Mesodermal cell (in vitro differentiated cells): ENCODE results near the gene LRRC49.

Source experiments
- H3K27ac ChIP-seq: 2 replicates; pipeline ENCODE4 v1.7.0; 2013; ENCODE audit warnings: mild to moderate bottlenecking, low read depth, low read length, moderate library complexity; ENCODE audit not compliant: severe bottlenecking
- H3K36me3 ChIP-seq: 2 replicates; pipeline ENCODE4 v1.7.1; 2013; ENCODE audit warnings: mild to moderate bottlenecking, low read length, moderate library complexity; ENCODE audit not compliant: control insufficient read depth, insufficient read depth
- H3K4me1 ChIP-seq: one replicate; pipeline ENCODE4 v1.7.1; 2013; ENCODE audit warnings: mild to moderate bottlenecking, low read length; ENCODE audit not compliant: insufficient read depth, control insufficient read depth, poor library complexity, severe bottlenecking
- H3K4me3 ChIP-seq: 2 replicates; pipeline ENCODE4 v1.7.0; 2013; ENCODE audit warnings: low read length, control low read depth, mild to moderate bottlenecking; ENCODE audit not compliant: insufficient read depth, poor library complexity, severe bottlenecking; ENCODE audit errors: extremely low read depth
- H3K9me3 ChIP-seq: 2 replicates; pipeline ENCODE4 v1.7.1; 2013; ENCODE audit warnings: mild to moderate bottlenecking, low read length, moderate library complexity; ENCODE audit not compliant: control insufficient read depth
- WGBS, 2 experiments: methylation state at CpG; one replicate each; pipeline ENCODE4 v1.1.5; 2013; ENCODE audit warnings: missing lambda C conversion rate in 2 of 2; ENCODE audit not compliant: insufficient coverage in 2 of 2; 5-methylcytosine and 5-hydroxymethylcytosine counted together

The LRRC49 gene

GRCh38 chr15:71079208-71080044, 186.8 kb downstream of the LRRC49 start:
- Histone ChIP-seq H3K36me3 (no peaks in the 10 kb centered on the region), H3K4me1 (no peaks in the 10 kb centered on the region), H3K27ac (no peak overlapping the region), H3K4me3 (no peak overlapping the region), H3K9me3 (no peaks in the 10 kb centered on the region)
- WGBS, 2 experiments = 81 to 88% methylated on average over 3 to 4 of the region's 6 CpGs

- Histone ChIP-seq H3K9me3 (no peaks in the 10 kb centered on the region), H3K4me1 (no peaks in the 10 kb centered on the region), H3K4me3 (no peak overlapping the region), H3K27ac (no peak overlapping the region), H3K36me3 (no peaks in the 10 kb centered on the region)
- 95 to 96% methylated on average over 6 to 7 of the region's 7 CpGs for WGBS, 2 experiments
These were observed 187.5 kb downstream of the LRRC49 start for GRCh38 chr15:71080166-71080565.

- Histone ChIP-seq H3K27ac (no peak overlapping the region), H3K4me1 (no peaks in the 10 kb centered on the region), H3K9me3 (no peaks in the 10 kb centered on the region), H3K36me3 (no peaks in the 10 kb centered on the region), H3K4me3 (no peak overlapping the region)
- no CpG with 5 or more reads among the region's 1 CpG for WGBS, 2 experiments
These were observed 188.1 kb downstream of the LRRC49 start for GRCh38 chr15:71080705-71081104.

DNA sequence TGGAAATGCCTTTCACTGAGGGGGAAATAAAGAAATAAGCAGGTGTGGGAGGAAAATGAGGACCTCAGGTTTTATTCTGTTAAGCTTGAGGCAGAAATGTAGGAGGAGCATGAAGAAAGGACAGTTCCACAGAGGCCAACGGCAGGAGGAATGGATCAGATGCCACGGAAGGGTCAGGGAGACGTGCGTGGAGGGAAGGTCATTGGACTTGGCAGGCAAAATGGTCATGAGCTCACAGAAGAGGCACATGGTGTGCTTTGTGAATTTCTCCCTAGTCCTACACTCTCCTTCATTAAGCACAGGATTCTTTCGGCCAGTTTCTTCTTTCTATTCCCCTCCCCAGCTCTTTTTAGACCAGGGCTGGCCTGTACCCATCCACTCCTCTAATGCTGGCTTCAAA, 190.2 kb downstream of the LRRC49 start:
- Histone ChIP-seq H3K4me1 (no peaks in the 10 kb centered on the region), H3K4me3 (no peak overlapping the region), H3K27ac (no peak overlapping the region), H3K36me3 (no peaks in the 10 kb centered on the region), H3K9me3 (no peaks in the 10 kb centered on the region)
- WGBS, 2 experiments = 79 to 97% methylated on average over 2 to 5 of the region's 5 CpGs

GRCh38 chr15:71083349-71083748, 190.7 kb downstream of the LRRC49 start:
- Histone ChIP-seq H3K36me3 (no peaks in the 10 kb centered on the region), H3K9me3 (peaks cover 1% of the 10 kb centered on the region), H3K4me1 (no peaks in the 10 kb centered on the region), H3K4me3 (no peak overlapping the region), H3K27ac (no peak overlapping the region)
- WGBS, 2 experiments = 60 to 91% methylated on average over 1 to 4 of the region's 5 CpGs

GRCh38 chr15:71084264-71084663, 191.6 kb downstream of the LRRC49 start:
- Histone ChIP-seq H3K27ac (no peak overlapping the region), H3K36me3 (no peaks in the 10 kb centered on the region), H3K4me1 (no peaks in the 10 kb centered on the region), H3K9me3 (peaks cover 6% of the 10 kb centered on the region), H3K4me3 (no peak overlapping the region)
- 82 to 100% methylated on average over 1 to 2 of the region's 2 CpGs for whole genome bisulfite sequencing, 2 experiments

DNA sequence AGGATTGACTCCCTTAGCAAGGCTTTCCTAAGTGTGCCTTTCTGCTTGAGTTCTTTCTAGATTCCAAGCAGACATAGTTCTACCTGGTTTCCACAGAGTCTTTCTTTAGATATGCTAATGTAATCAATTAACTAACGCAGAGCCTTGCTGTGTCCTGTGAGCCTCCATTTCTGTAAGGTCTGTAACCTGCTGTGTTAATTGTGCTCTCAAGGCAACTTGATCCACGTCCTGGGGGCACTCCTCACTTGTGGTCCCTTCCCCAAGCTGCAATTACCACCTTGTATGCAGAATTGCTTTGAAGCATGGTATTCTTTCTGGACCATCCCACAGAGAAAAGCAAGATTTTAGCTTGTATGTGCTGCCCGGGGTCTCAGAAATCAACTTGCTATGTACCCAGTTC, 193.2 kb downstream of the LRRC49 start:
- no peaks in the 10 kb centered on the region for H3K4me1 ChIP-seq
- WGBS, 2 experiments = 19 to 37% methylated on average over 2 to 3 of the region's 3 CpGs
- peaks cover 6% of the 10 kb centered on the region for H3K9me3 ChIP-seq
- no peak overlapping the region for H3K27ac ChIP-seq
- H3K36me3 ChIP-seq = no peaks in the 10 kb centered on the region
- H3K4me3 ChIP-seq = no peak overlapping the region

- Histone ChIP-seq H3K4me1 (no peaks in the 10 kb centered on the region), H3K9me3 (peaks cover 6% of the 10 kb centered on the region), H3K36me3 (no peaks in the 10 kb centered on the region), H3K4me3 (no peak overlapping the region), H3K27ac (no peak overlapping the region)
These were observed 195.5 kb downstream of the LRRC49 start for GRCh38 chr15:71088155-71088554.

- H3K4me3 ChIP-seq = no peak overlapping the region
- WGBS, 2 experiments = no CpG with 5 or more reads among the region's 1 CpG
- H3K27ac ChIP-seq = no peak overlapping the region
- peaks cover 6% of the 10 kb centered on the region for H3K9me3 ChIP-seq
- no peaks in the 10 kb centered on the region for H3K36me3 ChIP-seq
- H3K4me1 ChIP-seq = no peaks in the 10 kb centered on the region
These were observed 196.1 kb downstream of the LRRC49 start for GRCh38 chr15:71088683-71089082.

DNA sequence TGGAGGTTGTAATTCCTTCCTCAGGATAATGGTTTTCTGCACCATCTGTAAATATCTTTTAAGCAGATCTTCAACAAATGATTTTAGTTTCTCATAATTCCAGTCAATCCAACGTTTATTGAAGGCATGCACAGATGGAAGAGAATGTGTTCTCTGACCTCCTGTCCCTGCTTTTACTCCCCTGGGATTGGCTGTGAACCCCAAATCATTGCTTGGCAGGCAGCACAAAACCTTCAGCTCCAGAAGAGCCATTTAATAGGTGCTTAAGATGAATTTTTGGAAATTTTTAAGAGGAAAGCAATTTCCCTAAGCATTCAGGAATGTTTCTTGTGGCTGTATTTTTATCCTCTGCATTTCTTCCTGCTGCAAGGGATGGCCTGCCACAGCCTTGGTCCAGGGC, 197.2 kb downstream of the LRRC49 start:
- Histone ChIP-seq H3K36me3 (no peaks in the 10 kb centered on the region), H3K4me1 (no peaks in the 10 kb centered on the region), H3K27ac (no peak overlapping the region), H3K9me3 (peaks cover 6% of the 10 kb centered on the region), H3K4me3 (no peak overlapping the region)
- WGBS, 2 experiments = 50 to 86% methylated on average over 1 of the region's 1 CpG

- H3K36me3 ChIP-seq = no peaks in the 10 kb centered on the region
- H3K27ac ChIP-seq = no peak overlapping the region
- 86 to 100% methylated on average over 1 of the region's 1 CpG for WGBS, 2 experiments
- H3K9me3 ChIP-seq = peaks cover 6% of the 10 kb centered on the region
- no peak overlapping the region for H3K4me3 ChIP-seq
- H3K4me1 ChIP-seq = peaks cover 4% of the 10 kb centered on the region
These were observed 199.0 kb downstream of the LRRC49 start for GRCh38 chr15:71091601-71092000.
